DOHH2 (cell line): ENCODE data around the gene PRKAA1.

Experiments used
- CTCF ChIP-seq: fragments of 200-600 bp; sonication (generic); IDR thresholded peaks from one replicate; pipeline ENCODE4 v1.5.1; 2014; ENCODE audit warnings: antibody characterized with exemption, mild to moderate bottlenecking, low read depth, low read length; ENCODE audit not compliant: poor library complexity, severe bottlenecking
- EZH2phosphoT487 ChIP-seq: fragments of 200-600 bp; sonication (generic); IDR thresholded peaks from 2 replicates; pipeline ENCODE4 v1.6.1; 2017; ENCODE audit warnings: borderline replicate concordance, mild to moderate bottlenecking, antibody characterized with exemption, low read length, moderate library complexity, mixed read lengths

GRCh38 chr5:40770764-40771163, 27.4 kb downstream of the PRKAA1 start:
- TF ChIP-seq CTCF (no peak), EZH2phosphoT487 (no peak)
